Stimulated activated CD4-positive, alpha-beta T cell treated with anti-CD3 and anti-CD28 coated beads, TNF-alpha, amount 100 ng/mL, for 48 hours (primary cell): ENCODE measurements around the gene SMC6.

Experiments
- DNase-seq, 3 donors: peaks; one replicate each; pipeline ENCODE4 v3.0.0-alpha.2; 2020; ENCODE audit warnings: low read depth in 3 of 3

The SMC6 gene, protein sequence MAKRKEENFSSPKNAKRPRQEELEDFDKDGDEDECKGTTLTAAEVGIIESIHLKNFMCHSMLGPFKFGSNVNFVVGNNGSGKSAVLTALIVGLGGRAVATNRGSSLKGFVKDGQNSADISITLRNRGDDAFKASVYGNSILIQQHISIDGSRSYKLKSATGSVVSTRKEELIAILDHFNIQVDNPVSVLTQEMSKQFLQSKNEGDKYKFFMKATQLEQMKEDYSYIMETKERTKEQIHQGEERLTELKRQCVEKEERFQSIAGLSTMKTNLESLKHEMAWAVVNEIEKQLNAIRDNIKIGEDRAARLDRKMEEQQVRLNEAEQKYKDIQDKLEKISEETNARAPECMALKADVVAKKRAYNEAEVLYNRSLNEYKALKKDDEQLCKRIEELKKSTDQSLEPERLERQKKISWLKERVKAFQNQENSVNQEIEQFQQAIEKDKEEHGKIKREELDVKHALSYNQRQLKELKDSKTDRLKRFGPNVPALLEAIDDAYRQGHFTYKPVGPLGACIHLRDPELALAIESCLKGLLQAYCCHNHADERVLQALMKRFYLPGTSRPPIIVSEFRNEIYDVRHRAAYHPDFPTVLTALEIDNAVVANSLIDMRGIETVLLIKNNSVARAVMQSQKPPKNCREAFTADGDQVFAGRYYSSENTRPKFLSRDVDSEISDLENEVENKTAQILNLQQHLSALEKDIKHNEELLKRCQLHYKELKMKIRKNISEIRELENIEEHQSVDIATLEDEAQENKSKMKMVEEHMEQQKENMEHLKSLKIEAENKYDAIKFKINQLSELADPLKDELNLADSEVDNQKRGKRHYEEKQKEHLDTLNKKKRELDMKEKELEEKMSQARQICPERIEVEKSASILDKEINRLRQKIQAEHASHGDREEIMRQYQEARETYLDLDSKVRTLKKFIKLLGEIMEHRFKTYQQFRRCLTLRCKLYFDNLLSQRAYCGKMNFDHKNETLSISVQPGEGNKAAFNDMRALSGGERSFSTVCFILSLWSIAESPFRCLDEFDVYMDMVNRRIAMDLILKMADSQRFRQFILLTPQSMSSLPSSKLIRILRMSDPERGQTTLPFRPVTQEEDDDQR

DNA sequence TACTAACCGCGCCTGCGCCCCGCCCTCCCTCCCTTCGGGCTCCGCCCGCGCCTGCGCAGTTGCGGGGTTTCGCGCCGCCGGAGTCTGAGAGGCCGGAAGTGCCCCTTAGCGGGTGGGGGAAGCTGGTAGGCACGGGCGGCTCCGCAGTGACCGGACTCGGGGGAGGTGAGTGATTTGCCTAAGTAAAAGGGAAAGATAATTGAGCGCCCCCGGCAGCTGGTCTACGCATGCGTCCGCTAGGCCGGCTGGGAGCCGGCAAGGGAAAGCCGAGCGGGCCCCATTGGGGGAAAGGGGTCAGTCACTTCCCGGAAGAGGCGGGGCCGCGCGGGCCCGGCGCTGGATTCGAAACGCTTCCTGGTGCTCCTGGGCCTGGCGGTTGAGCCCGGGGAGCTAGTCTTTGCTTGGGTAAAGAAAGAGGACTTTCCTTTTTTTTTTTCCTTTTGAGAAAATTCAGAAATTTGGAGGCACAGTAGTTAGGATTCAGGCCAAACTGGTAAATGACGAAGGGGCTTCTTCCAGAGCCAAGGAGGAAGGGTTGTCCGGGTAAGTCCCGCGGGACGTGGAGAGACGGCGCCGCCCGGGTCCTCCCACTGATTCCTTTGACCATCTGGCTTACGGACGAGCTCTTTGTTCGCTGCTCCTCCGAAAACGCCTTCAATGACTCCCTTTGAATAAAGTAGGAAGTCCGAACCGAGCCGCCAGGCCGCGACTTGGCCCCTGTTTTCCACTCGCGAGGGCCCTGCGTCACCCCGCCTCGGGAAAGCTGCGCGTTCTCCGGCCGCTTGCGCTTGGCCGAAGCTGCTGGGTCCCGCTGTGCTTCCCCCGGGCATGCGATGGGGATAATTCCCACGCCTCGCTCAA is at the start of gene SMC6, which contains the start of gene GEN1:
Gene SMC6 (minus strand): TSS at position 8 of the 861 bp plus-strand sequence. CDS start 7,864 bp downstream, outside the sequence.
Gene GEN1 (plus strand): TSS at position 336 of the 861 bp plus-strand sequence. CDS start 5,806 bp downstream, outside the sequence.
- DNase-seq, result peak; percentile 83 to 89 (median 84)

DNA sequence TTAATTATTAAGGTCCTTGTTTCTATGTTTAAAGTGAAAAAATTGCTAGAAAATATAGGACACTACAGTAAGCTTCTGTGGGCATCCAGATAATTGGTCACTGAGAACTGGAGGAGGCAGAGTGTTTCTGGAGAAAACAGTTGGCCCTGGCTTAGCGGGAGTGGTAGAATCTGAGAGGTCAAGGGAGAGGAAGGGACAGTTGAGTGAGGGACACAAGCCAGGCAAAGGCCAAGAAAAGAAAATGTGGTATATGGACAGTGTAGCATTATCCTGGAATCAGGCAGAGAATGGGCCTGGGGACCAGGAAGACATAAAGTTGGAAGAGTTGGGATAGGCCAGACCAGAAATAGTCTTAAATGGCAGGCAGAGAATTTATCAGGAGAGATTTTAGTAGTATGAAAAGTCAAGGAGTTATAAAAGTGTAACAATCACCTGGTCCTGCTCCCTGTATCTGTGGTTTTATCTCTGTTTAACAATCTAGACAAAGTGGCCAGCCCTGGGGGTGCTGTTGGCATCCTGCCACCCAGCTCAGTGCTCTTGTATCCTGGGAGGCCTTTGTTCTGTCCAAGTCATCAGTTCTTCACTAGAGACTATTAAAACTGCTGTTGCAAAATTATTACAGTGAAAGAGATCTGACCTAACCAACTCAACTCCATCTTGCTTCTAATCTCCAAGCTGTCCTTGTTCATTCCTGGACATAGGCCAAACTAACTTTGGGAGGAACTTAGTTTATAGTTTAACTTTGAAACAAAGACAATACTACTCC is 47.3 kb upstream of the SMC6 start:
- no peak for DNase-seq

DNA sequence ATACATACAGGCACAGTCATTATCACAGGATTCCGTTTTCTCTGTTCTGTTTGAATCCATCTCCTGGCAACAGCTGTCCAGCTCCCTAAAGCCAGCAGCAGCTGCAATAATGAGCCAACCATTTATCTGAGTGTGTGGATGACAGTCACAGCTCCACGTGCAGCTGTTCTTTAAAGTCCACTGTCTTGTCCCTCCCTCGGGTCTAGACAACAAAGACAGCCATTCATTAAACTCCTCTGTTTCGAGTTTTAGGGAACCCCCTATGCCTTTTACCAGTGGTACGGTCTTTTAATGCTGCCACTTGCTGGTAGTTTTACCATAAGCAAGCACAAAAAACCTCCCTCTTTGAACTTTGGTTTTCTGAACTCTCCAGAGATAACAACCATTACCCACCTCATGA is 46.6 kb upstream of the SMC6 start:
- no peak for DNase-seq

DNA sequence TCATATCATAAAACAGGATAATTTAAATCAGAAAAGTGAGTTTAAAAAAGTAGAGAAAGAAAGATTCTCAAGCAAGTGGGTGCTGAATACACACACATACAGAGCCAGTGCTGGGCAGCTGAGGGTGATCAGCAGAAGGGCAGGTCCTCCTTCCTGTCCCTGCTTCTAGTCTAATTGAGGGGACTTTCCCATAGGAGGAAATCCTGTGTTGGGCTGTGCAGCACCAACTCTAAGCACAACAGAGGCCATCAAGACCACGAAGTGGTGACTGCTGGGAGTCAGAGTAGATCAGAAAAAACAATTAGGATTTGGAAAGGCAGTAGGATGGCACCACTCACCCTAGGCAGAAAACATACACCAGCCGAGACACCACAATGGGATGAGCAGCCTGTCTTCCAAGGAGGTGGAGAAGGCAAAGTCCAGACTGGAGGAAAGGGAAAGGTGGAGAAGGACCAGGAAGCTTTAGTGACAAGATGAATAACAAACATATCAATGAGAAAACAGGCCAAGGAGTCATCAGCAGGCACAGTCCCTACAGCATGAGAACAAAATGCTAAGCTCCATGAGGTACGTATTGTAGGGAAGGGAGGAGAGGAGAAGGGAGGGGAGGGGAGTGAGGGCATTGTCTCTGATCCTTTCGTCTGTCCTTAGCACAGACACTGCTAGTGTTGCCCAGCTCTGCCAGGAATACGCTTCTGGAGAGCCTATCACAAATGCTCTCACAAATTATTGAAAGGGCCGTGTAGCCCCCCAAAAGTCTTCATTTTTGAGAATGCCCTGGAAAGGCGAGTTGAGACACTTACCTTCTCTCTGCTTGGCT is 45.9 kb upstream of the SMC6 start:
- no peak for DNase-seq

DNA sequence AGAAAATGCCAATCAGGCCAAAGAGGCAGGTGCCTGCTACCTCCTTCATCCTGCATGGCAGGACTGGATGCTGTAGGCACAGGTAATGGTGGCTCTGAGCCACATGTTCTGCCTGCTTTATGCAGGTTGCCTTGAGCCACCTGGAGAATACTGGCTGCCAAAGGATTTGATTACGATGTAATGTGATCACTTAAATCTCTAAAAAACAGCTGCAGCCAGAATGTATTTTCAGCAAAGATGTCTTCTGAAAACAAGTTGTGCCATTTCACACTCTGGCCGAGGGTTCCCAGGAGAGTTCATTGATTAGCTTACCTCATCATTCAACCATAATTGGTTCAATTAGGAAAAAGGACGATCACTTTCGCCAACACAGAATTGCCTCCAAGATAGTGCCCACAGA is 44.7 kb upstream of the SMC6 start:
- no peak for DNase-seq

DNA sequence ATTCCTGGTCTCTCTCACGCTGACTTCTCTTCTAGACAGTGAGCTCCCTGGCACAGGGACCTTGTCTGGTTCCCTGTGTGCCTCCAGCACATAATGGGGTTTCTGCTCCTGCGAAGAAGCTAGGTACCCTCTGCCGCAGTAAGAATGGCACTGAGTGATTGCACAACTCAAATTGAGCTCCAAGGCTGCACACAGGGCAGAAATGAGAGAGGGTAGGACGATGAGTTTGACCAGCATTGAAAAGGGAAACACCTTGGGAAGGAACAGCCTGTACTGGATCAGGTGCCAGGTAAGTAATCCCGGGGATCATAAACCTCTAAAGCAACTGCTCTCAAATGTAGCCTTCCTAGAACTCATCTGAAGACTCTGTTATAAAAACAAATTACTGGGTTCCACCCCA is 41.7 kb upstream of the SMC6 start:
- no peak for DNase-seq

DNA sequence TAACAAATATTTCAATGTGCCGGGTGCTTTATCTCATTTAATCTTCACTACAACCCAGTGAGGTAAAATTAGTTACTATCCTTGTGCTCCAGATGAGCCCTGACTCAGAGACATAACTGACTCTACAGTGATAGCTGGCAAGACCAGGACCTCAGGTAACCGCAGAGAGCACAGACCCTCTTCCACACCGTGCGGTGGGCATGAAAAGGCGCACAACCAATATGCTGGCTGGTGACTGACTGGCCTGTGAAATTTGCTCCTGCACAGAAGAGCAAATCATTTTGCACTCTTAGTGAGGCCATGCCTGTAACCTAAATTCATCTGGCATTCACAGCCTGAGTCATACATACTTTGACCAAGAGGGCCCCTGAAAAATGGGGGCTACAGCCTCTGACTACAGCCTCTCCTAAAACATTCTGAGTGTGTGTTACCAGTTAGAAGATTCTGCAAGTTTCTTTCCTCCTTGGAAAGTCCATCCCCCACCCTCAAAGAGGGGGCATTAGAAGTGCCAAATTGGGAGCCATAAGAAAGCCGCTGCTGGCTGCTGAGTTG is 40.3 kb upstream of the SMC6 start:
- DNase-seq, result no peak

DNA sequence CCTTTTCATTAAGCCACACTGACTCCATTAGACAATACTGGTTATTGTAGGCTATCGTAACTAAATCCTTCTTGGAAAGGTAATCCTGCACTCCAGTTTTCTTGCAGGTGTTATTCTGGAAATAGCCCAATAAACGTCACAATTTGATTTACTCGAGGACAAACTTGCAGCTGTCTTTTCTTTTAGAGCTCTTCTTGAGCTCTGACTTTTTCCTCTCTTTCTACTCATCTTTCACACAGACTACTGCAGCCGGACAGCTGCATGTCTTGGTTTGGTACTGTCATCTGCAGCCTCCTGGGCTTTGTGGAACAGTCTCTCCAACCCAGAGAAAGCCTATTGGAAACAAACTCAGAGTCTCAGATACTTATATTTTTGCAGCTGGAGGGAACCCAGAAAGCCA is 39.7 kb upstream of the SMC6 start:
- DNase-seq, result no peak

DNA sequence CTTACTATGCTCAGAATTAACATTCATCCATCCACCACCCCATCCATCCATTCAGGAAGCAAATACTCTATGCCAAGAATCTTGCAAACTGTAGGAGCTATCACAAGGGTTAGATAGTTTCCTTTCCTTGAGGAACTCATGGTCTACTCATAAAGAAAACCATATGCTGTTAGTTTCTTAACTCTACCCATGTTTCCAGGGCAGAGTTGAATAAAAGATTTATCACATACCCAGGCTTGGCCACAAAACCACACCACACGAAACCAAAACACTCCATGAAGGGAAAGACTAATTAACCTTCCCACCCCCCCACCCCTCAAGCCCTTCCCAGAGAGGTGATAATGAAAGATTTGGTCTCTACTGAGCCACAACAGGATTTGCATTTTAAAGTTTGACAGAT is 38.9 kb upstream of the SMC6 start:
- no peak for DNase-seq

DNA sequence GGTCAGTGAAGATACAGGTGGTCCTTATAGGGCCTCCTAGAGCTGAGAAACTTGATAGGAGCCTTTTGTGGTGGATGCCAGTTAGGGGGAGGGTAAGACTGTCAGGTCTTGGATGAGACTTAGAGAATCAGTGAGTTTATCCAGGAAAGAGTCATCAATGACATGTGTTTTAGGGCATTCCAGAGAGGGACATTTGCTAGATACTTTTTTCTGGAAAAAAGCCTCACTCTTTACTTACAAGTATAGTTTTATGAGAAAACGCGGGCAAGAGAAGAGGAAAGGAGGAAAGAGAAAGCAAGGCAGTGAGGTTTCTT is 38.2 kb upstream of the SMC6 start:
- DNase-seq, result no peak

DNA sequence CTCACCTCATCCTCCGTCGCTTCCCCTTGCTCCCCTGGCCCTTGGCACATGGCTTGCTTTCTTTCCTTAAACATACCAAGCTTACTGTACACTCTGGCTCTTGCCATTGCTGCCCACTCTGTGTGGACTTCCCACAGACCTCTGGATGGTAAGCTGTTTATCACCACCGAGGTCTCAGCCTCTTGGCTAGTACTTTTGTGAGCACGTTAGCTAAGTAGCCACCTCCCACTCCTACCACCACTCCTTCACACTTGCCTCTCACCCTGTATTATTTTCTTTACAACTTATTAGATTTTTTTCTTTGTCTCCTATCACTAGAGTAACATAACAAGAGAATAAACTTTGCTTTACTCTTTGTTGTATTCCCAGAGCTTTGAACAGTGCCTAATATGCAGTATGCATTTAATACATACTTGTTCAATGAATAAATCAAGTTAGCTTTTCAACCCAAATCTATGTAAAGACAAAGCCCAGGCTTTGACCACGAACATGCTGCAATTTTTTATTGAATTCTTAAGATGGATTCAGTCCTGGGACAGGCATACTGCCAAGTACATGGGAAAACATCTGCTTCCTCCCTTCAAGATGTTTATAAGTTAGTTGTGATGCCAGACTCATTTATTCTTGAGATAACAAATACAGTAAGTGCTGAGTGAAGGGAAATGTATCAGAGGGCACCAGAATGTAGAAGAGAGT is 37.7 kb upstream of the SMC6 start:
- no peak for DNase-seq

DNA sequence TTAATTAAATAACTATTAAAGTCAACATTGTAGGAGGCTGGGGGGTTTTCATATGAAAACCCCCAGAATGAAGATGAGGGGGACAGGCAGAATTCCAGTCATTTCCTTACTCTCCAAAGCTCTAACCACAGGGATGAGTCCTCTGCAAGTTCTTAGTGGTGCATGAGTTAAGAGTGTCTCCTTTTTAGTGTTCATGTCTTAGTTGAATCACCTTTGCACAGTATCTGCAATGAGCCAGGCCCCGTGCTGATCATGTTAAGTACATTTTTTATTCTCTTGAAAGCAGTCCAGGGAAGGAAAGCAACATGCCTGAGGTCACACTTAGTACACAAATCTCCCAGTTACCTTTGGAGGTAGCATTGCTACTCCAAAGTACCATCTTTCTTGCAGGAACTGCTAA is 36.9 kb upstream of the SMC6 start:
- no peak for DNase-seq

DNA sequence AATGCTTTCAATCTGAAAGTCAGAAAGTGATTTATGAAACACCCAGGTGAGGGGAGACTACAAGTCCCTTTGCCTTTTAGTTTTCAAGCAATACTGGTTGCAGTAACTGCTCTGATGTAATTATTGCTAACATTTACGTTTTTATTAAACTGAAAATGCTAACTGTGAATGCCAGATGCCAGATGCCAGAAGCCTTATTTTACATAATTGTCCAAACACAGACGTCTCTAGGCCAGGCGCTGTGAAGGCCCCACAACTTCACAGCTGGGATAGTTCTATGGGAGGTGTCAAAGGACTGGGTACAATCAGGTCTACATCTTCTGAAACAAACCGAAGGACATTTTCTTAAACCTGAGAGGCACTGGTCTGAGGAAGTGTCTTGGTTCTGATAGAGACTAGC is 35.2 kb upstream of the SMC6 start:
- DNase-seq, result no peak

DNA sequence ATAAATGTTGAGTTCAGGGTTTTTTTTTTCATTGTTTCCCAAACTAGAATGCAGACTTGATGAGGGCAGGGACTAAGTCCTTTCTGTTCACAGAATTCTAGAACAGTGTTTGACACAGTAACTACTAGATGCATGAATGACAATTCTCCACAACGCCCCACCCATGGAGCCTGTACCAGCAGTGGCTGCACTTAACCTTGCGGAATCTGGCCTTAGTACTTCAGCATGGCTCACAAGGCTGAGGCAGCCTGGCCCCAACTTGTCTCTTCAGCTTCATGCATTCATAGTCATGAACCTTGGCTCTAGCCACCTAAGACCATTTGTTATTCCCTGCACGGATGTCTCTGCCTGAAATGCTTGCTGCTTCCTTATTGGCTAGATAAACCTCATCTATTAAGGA is 33.1 kb upstream of the SMC6 start:
- no peak for DNase-seq

DNA sequence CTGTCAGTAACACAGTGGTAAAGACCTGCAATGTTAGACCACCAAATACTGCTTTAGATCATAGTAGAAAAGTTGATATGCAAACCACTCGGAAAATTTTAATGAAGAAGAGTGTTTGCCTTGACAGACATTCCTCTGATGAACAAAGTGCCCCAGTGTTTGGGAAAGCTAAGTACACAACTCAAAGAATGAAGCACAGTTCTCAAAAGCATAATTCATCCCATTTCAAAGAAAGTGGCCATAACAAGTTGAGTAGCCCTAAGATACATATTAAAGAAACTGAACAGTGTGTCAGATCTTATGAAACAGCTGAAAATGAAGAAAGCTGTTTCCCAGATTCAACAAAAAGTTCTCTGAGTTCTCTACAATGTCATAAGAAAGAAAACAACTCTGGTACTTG is 27.9 kb upstream of the SMC6 start:
- no peak for DNase-seq

DNA sequence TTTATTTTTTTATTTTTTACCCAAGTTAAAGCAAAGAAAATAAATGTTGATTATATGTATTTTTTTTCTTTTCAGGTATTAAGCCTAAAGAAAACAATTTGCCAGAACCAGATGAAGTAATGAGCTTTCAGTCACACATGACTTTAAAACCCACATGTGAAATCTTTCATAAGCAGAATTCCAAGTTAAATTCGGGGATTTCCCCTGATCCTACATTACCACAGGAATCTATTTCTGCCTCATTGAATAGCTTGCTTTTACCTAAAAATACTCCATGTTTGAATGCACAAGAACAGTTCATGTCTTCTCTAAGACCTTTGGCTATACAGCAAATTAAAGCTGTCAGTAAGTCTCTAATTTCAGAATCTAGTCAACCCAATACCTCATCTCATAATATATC is 26.9 kb upstream of the SMC6 start:
- no peak for DNase-seq

DNA sequence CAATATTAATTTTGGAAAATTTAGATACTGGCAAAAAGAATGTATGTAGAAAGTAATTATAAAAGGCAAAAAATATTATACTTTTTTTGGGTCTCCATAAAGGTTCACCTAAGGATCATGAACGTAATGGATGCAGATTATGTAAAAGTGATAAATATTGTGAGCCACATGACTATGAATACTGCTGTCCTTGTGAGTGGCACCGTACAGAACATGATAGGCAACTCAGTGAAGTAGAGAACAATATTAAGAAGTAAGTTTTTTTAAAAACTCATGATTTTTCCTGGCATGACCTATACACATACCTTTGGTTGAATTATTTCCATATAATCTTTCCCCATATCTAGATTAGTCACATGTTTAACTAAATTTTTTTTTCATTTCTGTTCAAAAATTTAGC is 18.9 kb upstream of the SMC6 start:
- DNase-seq, result no peak

DNA sequence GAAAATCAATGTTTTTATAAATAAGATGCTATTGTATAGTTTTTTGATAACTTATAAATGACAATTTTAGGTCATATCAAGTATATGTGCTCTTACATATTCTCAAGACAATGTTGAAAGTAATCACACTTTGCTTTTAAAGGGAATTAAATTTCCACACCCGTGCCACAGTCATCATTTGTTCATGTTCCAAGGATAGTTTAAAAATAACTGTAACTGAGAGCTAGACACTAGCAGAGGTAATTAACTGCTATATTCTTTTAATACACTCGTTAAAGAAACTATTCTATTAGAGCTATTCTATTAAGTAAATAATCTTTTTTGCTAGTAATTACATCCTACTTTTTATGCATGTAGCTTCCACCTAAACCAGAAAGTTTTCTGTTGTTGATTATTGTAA is 18.3 kb upstream of the SMC6 start:
- no peak for DNase-seq

DNA sequence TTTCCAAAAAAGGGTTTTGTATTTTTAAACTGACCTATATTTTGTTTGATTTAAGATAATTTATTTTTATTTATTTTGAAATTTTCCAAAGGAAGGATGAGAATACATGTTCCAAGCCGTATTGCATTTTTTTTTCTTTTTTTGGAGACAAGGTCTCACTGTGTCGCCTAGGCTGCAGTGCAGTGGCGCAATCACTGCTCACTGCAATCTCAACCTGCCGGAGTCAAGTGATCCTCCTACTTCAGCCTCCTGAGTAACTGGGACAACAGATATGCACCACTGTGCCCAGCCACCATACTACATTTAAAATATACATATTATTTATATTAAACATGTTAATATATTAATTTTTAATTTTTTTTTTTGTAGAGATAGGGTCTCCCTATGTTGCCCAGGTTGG is 15.3 kb upstream of the SMC6 start:
- DNase-seq, result no peak
